K562 (cell line): ENCODE data around the gene MED20. TPM values are rescaled to one million over a fixed set of nuclear protein-coding genes. Genes with fewer than 3 reads are reported as not detected.

Experiments used
- ARID2 ChIP-seq: fragments of 450-650 bp; IDR thresholded peaks from 2 replicates; pipeline ENCODE4 v1.6.1; 2017; ENCODE audit warnings: antibody characterized with exemption, mild to moderate bottlenecking
- ARID4B ChIP-seq: sonication (generic); formaldehyde crosslinking; IDR thresholded peaks from 2 replicates; pipeline ENCODE4 v1.8.0; 2022; ENCODE audit warnings: mild to moderate bottlenecking, missing genetic modification reagents
- BACH1 ChIP-seq: fragments of 200-800 bp; sonication (Bioruptor generic); IDR thresholded peaks from 2 replicates; pipeline ENCODE4 v1.6.1; 2016; ENCODE audit warnings: missing genetic modification characterization, missing compliant biosample characterization
- CBFA2T3 ChIP-seq: fragments of 450-650 bp; IDR thresholded peaks from 2 replicates; pipeline ENCODE4 v1.6.1; 2017
- ETS2 ChIP-seq: IDR thresholded peaks from 2 replicates; pipeline ENCODE4 v1.6.1; 2016; ENCODE audit warnings: borderline replicate concordance, missing genetic modification characterization, mild to moderate bottlenecking, moderate library complexity, missing compliant biosample characterization; ENCODE audit not compliant: poor library complexity, severe bottlenecking
- HMBOX1 ChIP-seq: sonication (generic); IDR thresholded peaks from 2 replicates; pipeline ENCODE4 v1.6.1; 2016
- MTA1 ChIP-seq: fragments of 450-650 bp; IDR thresholded peaks from 2 replicates; pipeline ENCODE4 v1.6.1; 2017; ENCODE audit warnings: borderline replicate concordance
- SRF ChIP-seq, 2 experiments: fragments of 250-450, 450-650 bp in 1 of 2; sonication (Bioruptor Pico) in 1 of 2; sonication (generic) in 1 of 2; formaldehyde crosslinking; IDR thresholded peaks; 2 replicates each; pipeline versions ENCODE4 v1.5.0 to v1.5.1; 2020 to 2022; ENCODE audit warnings: mild to moderate bottlenecking in 1 of 2, missing genetic modification reagents in 1 of 2
- SRSF1 ChIP-seq: fragments of 200-400 bp; formaldehyde crosslinking; IDR thresholded peaks from 2 replicates; pipeline ENCODE4 v1.6.1; 2017; ENCODE audit warnings: mild to moderate bottlenecking, low read depth, low read length, moderate library complexity
- TCFL5 ChIP-seq: fragments of 250-450 bp; sonication (Bioruptor Pico); conservative IDR thresholded peaks from 2 replicates; pipeline ENCODE4 v1.6.1; 2021; ENCODE audit warnings: mild to moderate bottlenecking, moderate library complexity, matching md5 sums
- ZNF707 ChIP-seq: fragments of 250-450 bp; sonication (Bioruptor Pico); conservative IDR thresholded peaks from 2 replicates; pipeline ENCODE4 v1.8.0; 2022; ENCODE audit warnings: inconsistent platforms, mild to moderate bottlenecking, moderate library complexity
- ZNF75A ChIP-seq: fragments of 450-650 bp; formaldehyde crosslinking; IDR thresholded peaks from 2 replicates; pipeline ENCODE4 v1.4.0; 2020; ENCODE audit warnings: mild to moderate bottlenecking
- polyA plus RNA-seq, 8 experiments: library from polyadenylated mRNA; depleted of rRNA in 4 of 8; stranded (reverse) in 5 of 8; unstranded in 3 of 8; fragments of >200 nt; fragmentation: Nextera tagmentation in 2 of 8; fragmentation: Illumina TruSeq in 1 of 8; extraction: Ambion mirVana in 2 of 8; extraction: Trizol in 1 of 8; gene quantifications; 2 replicates each; pipeline versions ENCODE4 v1.2.1 to v1.2.3, GENCODE V29; 2011 to 2014; ENCODE audit warnings: inconsistent platforms in 1 of 8, missing spikeins in 1 of 8
- total RNA-seq, 7 experiments: library from RNA; depleted of rRNA in 6 of 7; stranded (reverse); fragments of >200 nt in 6 of 7; fragmentation: Illumina TruSeq in 2 of 7; extraction: Trizol in 2 of 7; gene quantifications; 2 replicates each; pipeline versions ENCODE4 v1.2.1 to v1.2.3, GENCODE V29; 2011 to 2021; ENCODE audit warnings: low replicate concordance in 1 of 7
- TF ChIP-seq, protein P1 (sequence below): sonication (generic); formaldehyde crosslinking; IDR thresholded peaks from 2 replicates; pipeline ENCODE4 v1.8.0; 2023; ENCODE audit warnings: mild to moderate bottlenecking, missing genetic modification reagents
- TF ChIP-seq, protein P2 (sequence below): fragments of 200-800 bp; sonication (Bioruptor generic); IDR thresholded peaks from 2 replicates; pipeline ENCODE4 v1.6.1; 2016; ENCODE audit warnings: missing genetic modification characterization, missing compliant biosample characterization

The MED20 gene
- total and polyA plus RNA-seq, 9 of the 15 experiments (the other 6 are each of a cell fraction or from before 2014, with no cell fraction given): 27.3 to 80.9 (median 46.0) TPM

DNA sequence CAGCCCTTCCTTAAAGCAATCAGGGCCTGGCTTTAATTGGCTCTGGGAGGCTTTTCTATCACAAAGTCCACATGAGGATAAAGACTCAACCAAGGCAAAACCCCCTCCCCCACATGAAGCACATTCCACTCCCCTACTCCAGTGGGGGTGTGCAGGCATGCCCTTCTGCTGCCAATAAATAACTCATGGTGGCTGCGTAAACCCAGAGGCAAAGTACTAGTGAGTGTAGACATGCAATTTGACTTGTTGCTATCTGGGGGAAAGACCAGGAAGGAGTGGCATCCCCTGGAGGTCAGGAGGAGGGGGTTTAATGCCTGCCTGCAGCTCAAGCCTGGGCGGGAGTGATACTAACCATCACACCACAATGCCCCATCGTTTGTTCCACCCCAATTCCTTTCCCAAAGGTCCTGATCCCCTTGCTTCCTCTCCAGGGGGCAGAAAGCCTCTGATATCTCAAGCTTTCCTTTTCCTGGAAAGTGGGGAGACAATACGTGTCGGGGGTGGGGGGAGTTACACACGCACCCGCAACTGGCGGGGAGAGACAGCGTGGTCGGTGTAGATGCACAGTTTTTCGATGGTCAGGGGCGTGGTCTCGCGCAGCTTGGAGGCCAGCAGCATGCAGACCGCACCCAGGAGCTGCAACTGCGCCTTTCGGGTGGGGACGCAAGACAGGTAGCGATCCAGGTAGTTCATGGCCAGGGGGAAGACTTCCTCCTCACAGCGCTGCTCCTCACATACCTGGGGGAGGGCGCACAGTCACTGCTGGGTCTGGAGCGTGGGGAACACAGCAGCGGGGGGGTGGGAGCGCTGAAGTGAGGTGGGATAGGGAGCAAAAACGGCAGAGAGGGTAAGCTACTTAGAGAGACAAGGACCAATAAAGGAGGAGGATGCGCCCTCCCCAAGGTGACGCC, 19.2 kb upstream of the MED20 start (continued):
- TF ChIP-seq, protein P1, sequence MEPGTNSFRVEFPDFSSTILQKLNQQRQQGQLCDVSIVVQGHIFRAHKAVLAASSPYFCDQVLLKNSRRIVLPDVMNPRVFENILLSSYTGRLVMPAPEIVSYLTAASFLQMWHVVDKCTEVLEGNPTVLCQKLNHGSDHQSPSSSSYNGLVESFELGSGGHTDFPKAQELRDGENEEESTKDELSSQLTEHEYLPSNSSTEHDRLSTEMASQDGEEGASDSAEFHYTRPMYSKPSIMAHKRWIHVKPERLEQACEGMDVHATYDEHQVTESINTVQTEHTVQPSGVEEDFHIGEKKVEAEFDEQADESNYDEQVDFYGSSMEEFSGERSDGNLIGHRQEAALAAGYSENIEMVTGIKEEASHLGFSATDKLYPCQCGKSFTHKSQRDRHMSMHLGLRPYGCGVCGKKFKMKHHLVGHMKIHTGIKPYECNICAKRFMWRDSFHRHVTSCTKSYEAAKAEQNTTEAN (CRISPR knock-in tag): no peak
- TF ChIP-seq ARID4B (CRISPR knock-in tag) (peak; percentile 80), ARID2 (no peak), TCFL5 (CRISPR knock-in tag) (no peak), SRF (CRISPR knock-in tag; IDR thresholded peaks at IDR 0.05) (no peak), SRSF1 (no peak), ETS2 (tag) (no peak), CBFA2T3 (no peak), BACH1 (tag) (peak; percentile 50; the same call in 1 of the 2 replicates), MTA1 (no peak), HMBOX1 (peak; percentile 75), ZNF707 (CRISPR knock-in tag) (no peak), ZNF75A (no peak)
- TF ChIP-seq, protein P2, sequence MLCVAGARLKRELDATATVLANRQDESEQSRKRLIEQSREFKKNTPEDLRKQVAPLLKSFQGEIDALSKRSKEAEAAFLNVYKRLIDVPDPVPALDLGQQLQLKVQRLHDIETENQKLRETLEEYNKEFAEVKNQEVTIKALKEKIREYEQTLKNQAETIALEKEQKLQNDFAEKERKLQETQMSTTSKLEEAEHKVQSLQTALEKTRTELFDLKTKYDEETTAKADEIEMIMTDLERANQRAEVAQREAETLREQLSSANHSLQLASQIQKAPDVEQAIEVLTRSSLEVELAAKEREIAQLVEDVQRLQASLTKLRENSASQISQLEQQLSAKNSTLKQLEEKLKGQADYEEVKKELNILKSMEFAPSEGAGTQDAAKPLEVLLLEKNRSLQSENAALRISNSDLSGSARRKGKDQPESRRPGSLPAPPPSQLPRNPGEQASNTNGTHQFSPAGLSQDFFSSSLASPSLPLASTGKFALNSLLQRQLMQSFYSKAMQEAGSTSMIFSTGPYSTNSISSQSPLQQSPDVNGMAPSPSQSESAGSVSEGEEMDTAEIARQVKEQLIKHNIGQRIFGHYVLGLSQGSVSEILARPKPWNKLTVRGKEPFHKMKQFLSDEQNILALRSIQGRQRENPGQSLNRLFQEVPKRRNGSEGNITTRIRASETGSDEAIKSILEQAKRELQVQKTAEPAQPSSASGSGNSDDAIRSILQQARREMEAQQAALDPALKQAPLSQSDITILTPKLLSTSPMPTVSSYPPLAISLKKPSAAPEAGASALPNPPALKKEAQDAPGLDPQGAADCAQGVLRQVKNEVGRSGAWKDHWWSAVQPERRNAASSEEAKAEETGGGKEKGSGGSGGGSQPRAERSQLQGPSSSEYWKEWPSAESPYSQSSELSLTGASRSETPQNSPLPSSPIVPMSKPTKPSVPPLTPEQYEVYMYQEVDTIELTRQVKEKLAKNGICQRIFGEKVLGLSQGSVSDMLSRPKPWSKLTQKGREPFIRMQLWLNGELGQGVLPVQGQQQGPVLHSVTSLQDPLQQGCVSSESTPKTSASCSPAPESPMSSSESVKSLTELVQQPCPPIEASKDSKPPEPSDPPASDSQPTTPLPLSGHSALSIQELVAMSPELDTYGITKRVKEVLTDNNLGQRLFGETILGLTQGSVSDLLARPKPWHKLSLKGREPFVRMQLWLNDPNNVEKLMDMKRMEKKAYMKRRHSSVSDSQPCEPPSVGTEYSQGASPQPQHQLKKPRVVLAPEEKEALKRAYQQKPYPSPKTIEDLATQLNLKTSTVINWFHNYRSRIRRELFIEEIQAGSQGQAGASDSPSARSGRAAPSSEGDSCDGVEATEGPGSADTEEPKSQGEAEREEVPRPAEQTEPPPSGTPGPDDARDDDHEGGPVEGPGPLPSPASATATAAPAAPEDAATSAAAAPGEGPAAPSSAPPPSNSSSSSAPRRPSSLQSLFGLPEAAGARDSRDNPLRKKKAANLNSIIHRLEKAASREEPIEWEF (CRISPR knock-in tag): no peak
